HG02852 (cell line): ENCODE measurements around the gene MYOC.
"Not testable (repeated sequence)": the region's sequence is repeated elsewhere in the genome, so short reads cannot be mapped to it uniquely, and the experiment has no call there.

Experiments
- ATAC-seq: cut with Tn5 transposase; IDR thresholded peaks from one replicate; pipeline ENCODE4 v1.9.1; 2021; ENCODE audit warnings: mild to moderate bottlenecking, moderate library complexity; ENCODE audit not compliant: unreplicated experiment

Gene MYOC

GRCh38 chr1:171652234-171652822 is at the start of gene MYOC:
MYOC (minus strand) TSS chr1:171652688; CDS start chr1:171652611, 77 bp downstream.
- ATAC-seq: no peak

DNA sequence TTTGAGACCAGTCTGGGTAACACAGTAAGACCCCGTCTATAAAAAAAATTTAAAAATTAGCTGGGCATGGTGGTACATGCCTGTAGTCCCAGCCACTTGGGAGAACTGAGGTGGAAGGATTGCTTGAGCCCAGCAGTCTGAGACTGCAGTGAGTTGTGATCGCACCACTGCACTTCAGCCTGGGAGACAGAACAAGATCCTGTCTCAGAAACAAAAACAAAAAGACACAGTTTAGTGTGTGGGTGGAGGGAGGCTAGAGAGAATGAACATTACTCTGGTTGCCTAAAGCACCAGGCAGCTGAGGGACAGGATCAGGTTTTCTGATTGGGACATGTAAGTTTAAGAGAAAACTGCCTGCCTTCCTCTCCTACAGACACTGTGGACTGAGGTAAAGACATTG is 47.0 kb upstream of the MYOC start:
- ATAC-seq: no peak

- ATAC-seq: not testable (repeated sequence)
These were observed 43.3 kb upstream of the MYOC start for GRCh38 chr1:171695772-171696171.

GRCh38 chr1:171693541-171693940 is 41.1 kb upstream of the MYOC start:
- ATAC-seq: not testable (repeated sequence)

DNA sequence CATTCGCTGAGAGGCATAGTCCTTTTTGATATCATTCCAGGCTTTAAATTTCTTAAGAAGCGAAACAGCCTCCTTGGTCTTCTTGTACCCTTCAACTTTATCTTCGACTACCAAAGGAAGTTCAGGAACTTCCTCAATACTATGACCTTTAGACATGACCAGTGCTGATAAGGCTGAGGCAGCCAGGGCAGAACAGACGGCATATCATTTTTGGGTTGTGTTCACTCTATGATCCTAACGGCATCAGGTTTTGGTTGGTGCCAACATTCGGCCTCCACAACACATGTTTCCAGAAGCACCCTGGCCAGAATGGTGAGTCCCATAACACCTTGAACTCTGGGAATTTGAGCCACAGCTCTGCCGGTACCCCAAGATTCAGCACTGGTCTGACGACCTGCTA is 31.4 kb upstream of the MYOC start:
- ATAC-seq: no peak

GRCh38 chr1:171680339-171680738 is 27.9 kb upstream of the MYOC start:
- ATAC-seq: no peak

GRCh38 chr1:171676823-171677222 is 24.3 kb upstream of the MYOC start:
- no peak for ATAC-seq

DNA sequence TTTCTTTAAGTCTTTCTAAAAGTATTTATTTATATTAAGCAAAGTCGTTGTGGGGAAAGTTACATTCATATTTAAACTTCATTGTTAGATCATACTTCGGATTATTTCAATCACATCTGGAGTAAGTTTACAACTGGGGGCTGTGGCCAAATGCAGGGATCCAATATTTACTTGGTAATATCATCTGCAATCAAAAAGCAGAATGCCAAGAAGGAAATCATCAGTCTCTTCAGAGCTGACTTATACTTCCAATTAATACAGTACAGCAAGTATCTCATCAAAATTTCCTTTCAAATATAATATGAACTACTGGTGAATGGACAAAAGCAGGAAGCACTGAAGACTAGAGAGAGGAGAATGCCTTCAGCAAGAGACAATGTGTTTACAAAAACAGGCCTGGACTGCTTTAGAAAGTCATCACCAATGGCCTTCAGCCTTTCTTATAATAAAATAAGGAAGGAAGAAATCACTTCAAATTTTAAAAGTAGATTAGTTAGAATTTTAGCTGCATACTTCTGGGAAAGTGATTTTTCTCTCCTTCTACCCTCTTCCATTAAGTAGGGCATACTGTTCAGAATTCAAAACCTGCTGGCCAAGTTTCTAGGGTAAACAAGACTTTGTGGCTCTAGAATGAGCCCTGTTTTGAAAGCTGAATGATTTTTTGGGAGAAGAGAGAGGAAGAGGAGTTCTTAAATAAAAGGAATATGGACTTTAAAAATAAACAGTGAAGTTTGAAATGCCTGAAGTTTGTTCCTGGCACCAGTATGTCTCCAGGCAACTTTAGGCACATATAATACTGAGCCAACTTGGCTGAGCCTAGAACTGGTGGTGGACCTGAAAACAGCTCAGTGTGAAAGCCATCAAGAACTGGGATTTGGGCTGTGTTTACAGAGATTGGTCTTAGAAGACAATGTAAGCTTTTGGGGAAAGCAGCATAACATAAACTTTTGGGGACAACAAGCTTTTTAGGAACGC is 22.2 kb upstream of the MYOC start:
- ATAC-seq: no peak

DNA sequence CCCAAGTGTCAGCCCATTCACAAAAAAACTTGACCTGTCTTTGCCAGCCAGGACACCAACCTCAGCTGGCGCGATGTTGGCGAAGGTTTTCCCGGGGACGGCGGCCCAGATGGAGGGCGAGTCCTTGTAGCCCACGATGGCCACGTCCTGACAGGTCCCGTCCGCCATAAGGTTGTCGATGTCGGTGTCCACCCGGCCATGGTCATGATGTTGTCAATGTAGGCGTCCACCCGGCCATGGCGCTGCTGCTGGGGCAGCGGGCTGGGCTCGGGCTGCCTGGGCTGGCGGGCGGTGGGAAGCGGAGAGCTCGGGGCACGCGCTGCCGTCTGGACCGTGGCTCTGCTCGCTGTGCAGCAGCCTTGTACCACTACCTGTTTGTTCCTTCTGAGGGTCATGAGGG is 18.3 kb upstream of the MYOC start:
- ATAC-seq: no peak

GRCh38 chr1:171668372-171668771 is 15.9 kb upstream of the MYOC start:
- ATAC-seq: no peak

GRCh38 chr1:171666114-171666769 is 13.8 kb upstream of the MYOC start:
- ATAC-seq: no peak

GRCh38 chr1:171664976-171665375 is 12.5 kb upstream of the MYOC start:
- no peak for ATAC-seq

GRCh38 chr1:171663854-171664575 is 11.5 kb upstream of the MYOC start:
- ATAC-seq: no peak

DNA sequence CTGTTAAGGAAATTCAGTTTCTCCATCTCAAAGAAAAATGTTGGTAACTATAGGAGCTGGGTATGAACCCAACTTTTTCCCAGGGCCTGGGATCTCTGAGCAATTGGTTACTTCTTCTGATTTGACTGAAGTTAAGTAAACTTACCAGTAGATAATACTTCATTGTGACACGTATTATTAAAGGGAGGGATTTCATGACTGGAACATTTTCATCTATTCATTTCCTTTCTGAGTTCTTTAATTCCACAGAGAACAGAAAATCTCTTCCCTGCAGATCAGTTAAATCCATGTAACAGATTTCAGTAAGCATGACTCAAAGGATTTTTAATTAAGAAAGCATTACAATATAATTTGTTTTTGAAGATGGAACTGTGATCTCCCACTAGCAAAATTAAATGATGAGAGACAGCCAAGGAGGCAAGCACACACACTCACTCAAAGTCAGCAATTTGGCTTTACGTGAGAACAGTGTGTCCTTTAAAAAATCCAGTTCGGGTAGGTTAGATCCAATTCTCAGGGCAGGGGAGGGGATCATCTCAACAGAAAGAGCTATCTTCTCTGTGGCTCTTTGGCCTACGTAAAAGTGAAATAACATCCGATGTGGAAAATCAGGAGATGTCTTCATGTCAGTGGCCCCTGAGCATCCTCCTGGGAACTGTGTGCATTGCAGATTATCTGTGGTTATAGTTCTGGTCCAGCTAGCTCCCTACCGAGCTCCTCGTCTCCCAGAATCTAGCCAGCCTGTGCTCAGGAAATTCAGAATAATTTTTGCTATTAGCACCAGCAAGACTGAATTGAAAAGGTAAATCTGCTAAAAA is 10.8 kb upstream of the MYOC start:
- ATAC-seq: no peak

DNA sequence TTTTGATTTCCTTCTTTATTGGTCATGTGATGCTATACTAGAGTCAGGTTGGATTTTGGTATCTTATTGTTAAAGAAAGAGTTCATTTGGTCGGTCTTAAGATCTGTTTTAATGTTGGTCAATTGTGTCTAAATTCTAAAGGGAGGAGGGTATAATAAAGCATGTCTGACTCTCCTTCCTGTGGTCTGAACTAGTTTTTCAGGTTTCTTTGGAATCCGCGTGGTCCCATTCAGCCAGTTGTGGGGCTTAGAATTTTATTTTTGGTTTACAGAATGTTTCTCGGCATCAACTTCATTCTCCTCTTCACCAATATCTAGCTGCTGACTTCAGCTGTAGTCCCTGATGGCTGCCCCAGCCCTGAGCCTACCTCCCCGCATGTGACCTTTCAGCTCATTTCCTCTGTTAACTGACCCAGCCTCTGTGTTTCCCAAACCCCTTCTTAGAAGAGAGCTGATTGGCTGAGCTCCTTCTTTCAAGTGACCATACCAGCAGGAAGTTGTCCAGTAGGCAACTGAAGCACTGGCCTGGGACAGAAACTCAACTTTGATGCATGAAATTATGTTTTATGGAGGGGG is 8.7 kb upstream of the MYOC start:
- no peak for ATAC-seq

DNA sequence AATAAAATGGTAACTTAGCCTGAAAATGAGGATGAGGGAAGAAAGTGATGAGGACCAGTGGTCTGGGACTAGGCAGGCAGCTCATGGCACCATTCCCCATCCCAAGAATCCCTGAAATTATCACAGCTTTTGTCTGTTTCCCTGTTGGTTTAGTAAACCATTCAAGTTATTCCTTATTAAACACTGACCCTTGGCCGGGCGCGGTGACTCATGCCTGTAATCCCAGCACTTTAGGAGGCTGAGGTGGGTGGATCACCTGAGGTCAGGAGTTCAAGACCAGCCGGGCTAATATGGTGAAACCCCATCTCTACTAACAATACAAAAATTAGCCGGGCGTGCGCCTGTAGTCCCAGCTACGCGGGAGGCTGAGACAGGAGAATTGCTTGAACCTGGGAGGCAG is 3.7 kb upstream of the MYOC start:
- not testable (repeated sequence) for ATAC-seq

DNA sequence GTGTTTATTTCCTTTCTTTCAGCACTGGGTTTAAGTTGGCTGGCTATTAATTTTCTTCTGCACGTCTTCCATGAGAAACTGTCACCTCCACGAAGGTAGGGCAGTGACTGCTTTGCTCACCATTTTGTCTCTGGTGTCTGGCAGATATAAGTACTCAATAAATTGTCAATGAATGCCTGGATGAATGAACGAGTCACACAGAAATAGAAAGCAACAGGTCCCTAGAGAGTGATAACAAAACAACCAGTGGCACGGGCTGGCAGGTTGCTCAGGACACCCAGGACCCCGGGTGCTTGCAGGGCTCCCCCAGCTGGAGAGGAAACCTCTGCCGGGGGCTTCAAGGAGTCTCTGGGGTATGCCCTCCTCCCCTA is 3.2 kb upstream of the MYOC start:
- ATAC-seq: no peak

DNA sequence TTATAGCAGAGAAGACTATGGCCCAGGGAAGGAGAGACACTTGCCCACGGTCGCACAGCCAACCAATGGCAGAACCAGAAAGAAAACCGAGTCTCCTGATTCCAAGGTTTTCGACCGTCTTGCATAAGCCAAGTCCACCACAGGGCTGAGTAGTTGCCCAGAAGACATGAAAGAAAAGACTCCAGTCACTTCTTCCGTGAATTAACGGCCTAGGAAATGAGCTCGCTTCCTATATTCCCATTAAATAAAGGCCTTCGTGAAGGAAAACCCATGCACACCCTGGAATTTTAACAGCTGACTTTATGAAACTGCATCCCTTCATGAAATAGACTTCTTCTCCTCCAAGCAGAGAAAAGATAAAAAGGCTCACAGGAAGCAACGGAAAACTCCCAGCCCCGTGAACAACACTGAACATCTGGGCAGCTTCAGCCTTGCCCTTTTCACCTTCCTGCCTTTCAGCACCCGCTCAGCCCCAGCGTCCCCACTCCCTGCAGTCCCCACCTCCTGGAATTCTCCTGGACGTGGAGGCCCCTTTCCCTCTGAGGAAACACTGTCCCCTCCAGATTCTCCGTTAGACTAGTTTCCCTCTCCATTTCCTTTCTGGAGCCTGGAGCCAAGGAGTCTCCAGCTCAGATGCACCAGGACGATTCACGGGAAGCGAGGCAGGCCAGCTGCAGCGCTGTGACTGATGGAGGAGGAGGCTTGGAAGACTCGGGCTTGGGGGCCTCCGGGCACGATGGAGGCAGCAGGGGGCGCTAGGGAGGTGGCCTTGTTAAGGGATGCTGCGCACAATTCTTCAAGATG is 2.7 kb upstream of the MYOC start:
- ATAC-seq: peak; percentile 68
